ENCODE results near the gene BMX. TPM values are rescaled to one million over a fixed set of nuclear protein-coding genes. Genes with fewer than 3 reads are reported as not detected.

The BMX gene
- total RNA-seq, 1 experiment from 2014 or later, result not detected

DNA sequence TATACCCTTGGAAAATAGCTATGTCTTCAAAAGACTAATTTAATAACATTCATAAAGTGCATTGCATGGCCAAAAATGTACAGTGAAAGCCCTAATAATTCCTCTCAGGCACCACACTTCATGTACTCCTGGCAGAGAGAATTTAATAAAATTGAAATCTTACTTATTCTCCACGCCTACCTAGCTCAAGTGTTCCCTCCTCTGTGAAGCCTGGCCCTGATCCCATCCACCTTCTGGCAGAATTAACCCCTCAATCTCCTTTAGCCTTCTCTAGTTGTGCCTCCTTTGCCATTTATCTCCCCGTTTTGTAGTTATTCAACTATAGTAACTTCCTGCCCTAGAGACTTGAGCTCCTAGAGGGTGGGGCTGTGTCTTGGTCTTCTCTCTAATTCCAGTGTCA, 73.4 kb downstream of the BMX start:
- Histone ChIP-seq H3K4ac (ENCODE audit: low read depth, low read length) (no peak overlapping the region), H3K23ac (ENCODE audit: insufficient read length, low read depth, low read length) (no peak overlapping the region), H2AK5ac (ENCODE audit: insufficient read length, low read length) (no peak overlapping the region), H3K56ac (ENCODE audit: insufficient read length, low read depth, low read length) (no peak overlapping the region), H2BK15ac (ENCODE audit: low read depth, low read length) (no peak overlapping the region), H3K18ac (ENCODE audit: insufficient read length, low read depth, low read length) (no peak overlapping the region), H3K27ac (ENCODE audit: insufficient read length, low read depth, low read length) (no peak overlapping the region), H2BK12ac (ENCODE audit: insufficient read length, low read depth, low read length) (no peak overlapping the region), H3K4me1 (ENCODE audit: insufficient read depth, low read length) (no peaks in the 10 kb centered on the region), H4K91ac (ENCODE audit: insufficient read length, low read depth, low read length) (no peak overlapping the region), H3K23me2 (ENCODE audit: insufficient read length, low read depth, low read length, poor library complexity, severe bottlenecking) (no peaks in the 10 kb centered on the region), H4K5ac (ENCODE audit: insufficient read length, low read depth, low read length) (no peak overlapping the region), H3K9me3 (ENCODE audit: control insufficient read depth, low read depth, low read length) (no peaks in the 10 kb centered on the region), H4K20me1 (ENCODE audit: control insufficient read depth, insufficient read depth, insufficient read length) (no peaks in the 10 kb centered on the region), H3K27me3 (ENCODE audit: insufficient read depth, low read length) (no peaks in the 10 kb centered on the region), H2AFZ (ENCODE audit: low read length) (no peak overlapping the region), H3K79me1 (ENCODE audit: insufficient read depth, low read depth, low read length, poor library complexity, severe bottlenecking) (no peaks in the 10 kb centered on the region), H3K9ac (ENCODE audit: extremely low read depth, insufficient read length, low read length) (no peak overlapping the region), H4K8ac (replicated peaks; ENCODE audit: insufficient read length, low read depth, low read length) (no peak overlapping the region), H3K4me2 (ENCODE audit: insufficient read depth, insufficient read length, low read length) (no peak overlapping the region), H3K79me2 (ENCODE audit: insufficient read depth, low read length) (no peaks in the 10 kb centered on the region), H3K14ac (ENCODE audit: insufficient read depth, low read length) (no peak overlapping the region), H2BK5ac (ENCODE audit: insufficient read length, low read length) (no peak overlapping the region), H2BK120ac (ENCODE audit: low read depth, low read length, poor library complexity, severe bottlenecking) (no peak overlapping the region), H2BK20ac (ENCODE audit: low read depth, low read length, poor library complexity, severe bottlenecking) (no peak overlapping the region), H3T11ph (ENCODE audit: low read length) (no peak overlapping the region)
- Mint-ChIP-seq H3K4me3 (no peak overlapping the region), H3K9me3 (no peaks in the 10 kb centered on the region), H3K27ac (no peak overlapping the region; a peak in 1 of 7 replicates), H3K36me3 (ENCODE audit: insufficient read depth in 1 of 3, low read depth in 3 of 3) (no peaks in the 10 kb centered on the region), H3K4me1 (peaks cover 13 to 19% of the 10 kb centered on the region in 2 experiments), H3K27me3 (ENCODE audit: low read depth) (peaks cover 2% of the 10 kb centered on the region; the same call in 1 of the 2 replicates)
- DNase-seq, result no peak
- TF ChIP-seq CTCF (conservative IDR thresholded peaks at IDR 0.05), result no peak
- no CpG with 5 or more reads among the region's 2 CpGs for WGBS (ENCODE audit: extremely low coverage, insufficient read length, low lambda C conversion rate)

Data from H9 (cell line).